GM23338 (cell line): ENCODE data around the gene SLC48A1. TPM values are rescaled to one million over a fixed set of nuclear protein-coding genes. Genes with fewer than 3 reads are reported as not detected.

Source experiments
- ATAC-seq: fragments of 200-7000 bp; cut with Tn5 transposase; 3 replicates; pipeline ENCODE4 v1.9.1; 2020
- DNase-seq: peaks from one replicate; pipeline ENCODE4 v3.0.0-alpha.2; 2015; ENCODE audit warnings: low spot score
- H2AFZ ChIP-seq: fragments of 200-600 bp; sonication (generic); 2 replicates; pipeline ENCODE4 v1.8.0; 2016; ENCODE audit warnings: antibody characterized with exemption, mild to moderate bottlenecking, moderate library complexity
- H3F3A ChIP-seq: fragments of 200-600 bp; sonication (generic); replicated peaks from 2 replicates; pipeline ENCODE4 v1.8.0; 2017; ENCODE audit warnings: antibody characterized with exemption, mixed run types, low read depth
- H3K27ac ChIP-seq: fragments of 200-600 bp; sonication (generic); 2 replicates; pipeline ENCODE4 v1.6.1; 2016; ENCODE audit warnings: low read depth
- H3K27me3 ChIP-seq: fragments of 200-600 bp; sonication (generic); 2 replicates; pipeline ENCODE4 v1.8.0; 2016; ENCODE audit warnings: mild to moderate bottlenecking, mixed run types, moderate library complexity; ENCODE audit not compliant: insufficient read depth
- H3K36me3 ChIP-seq: fragments of 200-600 bp; sonication (generic); 2 replicates; pipeline ENCODE4 v1.8.0; 2016; ENCODE audit warnings: mild to moderate bottlenecking; ENCODE audit not compliant: insufficient read depth
- H3K4me1 ChIP-seq: fragments of 200-600 bp; sonication (generic); 2 replicates; pipeline ENCODE4 v1.8.0; 2016; ENCODE audit warnings: mild to moderate bottlenecking, moderate library complexity; ENCODE audit not compliant: insufficient read depth
- H3K4me2 ChIP-seq: fragments of 200-600 bp; sonication (generic); 2 replicates; pipeline ENCODE4 v1.7.1; 2017; ENCODE audit warnings: mixed run types
- H3K4me3 ChIP-seq: fragments of 200-600 bp; sonication (generic); 2 replicates; pipeline ENCODE4 v1.6.1; 2016; ENCODE audit warnings: mixed run types
- H3K79me2 ChIP-seq: fragments of 200-600 bp; sonication (generic); replicated peaks from 2 replicates; pipeline ENCODE4 v1.8.0; 2017; ENCODE audit warnings: mild to moderate bottlenecking; ENCODE audit not compliant: insufficient read depth
- H3K9me2 ChIP-seq: fragments of 200-600 bp; sonication (generic); 2 replicates; pipeline ENCODE4 v1.8.0; 2017; ENCODE audit not compliant: insufficient read depth
- H4K20me1 ChIP-seq: fragments of 200-600 bp; sonication (generic); replicated peaks from 2 replicates; pipeline ENCODE4 v1.8.0; 2017; ENCODE audit warnings: mild to moderate bottlenecking; ENCODE audit not compliant: insufficient read depth
- H3K27ac Mint-ChIP-seq: 2 replicates; pipeline ENCODE4 v1.8.0; 2020; ENCODE audit warnings: inconsistent platforms, mild to moderate bottlenecking, moderate library complexity, mixed read lengths
- H3K27me3 Mint-ChIP-seq: 3 replicates; pipeline ENCODE4 v1.8.0; 2022; ENCODE audit warnings: low read depth, mild to moderate bottlenecking, moderate library complexity, mixed read lengths, inconsistent platforms; ENCODE audit not compliant: insufficient read depth, poor library complexity
- H3K36me3 Mint-ChIP-seq: 3 replicates; pipeline ENCODE4 v1.8.0; 2021; ENCODE audit warnings: low read depth, mild to moderate bottlenecking, inconsistent platforms, moderate library complexity, mixed read lengths
- H3K4me1 Mint-ChIP-seq: 3 replicates; pipeline ENCODE4 v1.8.0; 2020; ENCODE audit warnings: mild to moderate bottlenecking, inconsistent platforms, mixed read lengths
- H3K4me3 Mint-ChIP-seq: 3 replicates; pipeline ENCODE4 v1.8.0; 2021; ENCODE audit warnings: moderate library complexity, mild to moderate bottlenecking, inconsistent platforms, mixed read lengths
- H3K9me3 Mint-ChIP-seq: 3 replicates; pipeline ENCODE4 v1.8.0; 2020; ENCODE audit warnings: moderate library complexity, mild to moderate bottlenecking, inconsistent platforms, mixed read lengths
- CREB1 ChIP-seq: fragments of 250-450 bp; sonication (Bioruptor Pico); IDR thresholded peaks from 2 replicates; pipeline ENCODE4 v1.5.0; 2020; ENCODE audit warnings: low read depth, mild to moderate bottlenecking, moderate library complexity
- EZH2 ChIP-seq: fragments of 200-600 bp; sonication (generic); IDR thresholded peaks from one replicate; pipeline ENCODE4 v1.8.0; 2017; ENCODE audit warnings: antibody characterized with exemption, mild to moderate bottlenecking, low read depth; ENCODE audit not compliant: unreplicated experiment
- POLR2AphosphoS5 ChIP-seq: IDR thresholded peaks from 2 replicates; pipeline ENCODE4 v1.6.1; 2016; ENCODE audit warnings: antibody characterized with exemption, low read depth
- ZNF114 ChIP-seq: fragments of 250-450 bp; sonication (Bioruptor Pico); IDR thresholded peaks from 2 replicates; pipeline ENCODE4 v1.5.0; 2020; ENCODE audit warnings: mild to moderate bottlenecking, moderate library complexity
- ZNF331 ChIP-seq: fragments of 250-450 bp; sonication (Bioruptor Pico); IDR thresholded peaks from 2 replicates; pipeline ENCODE4 v1.5.0; 2020; ENCODE audit warnings: low read depth, mild to moderate bottlenecking, moderate library complexity
- polyA plus RNA-seq: library from polyadenylated mRNA; unstranded; fragments of >200 nt; fragmentation: Nextera tagmentation; extraction: Ambion mirVana; gene quantifications from 2 replicates; pipeline ENCODE4 v1.2.1, GENCODE V29; 2016
- total RNA-seq: library from RNA; depleted of rRNA; stranded (reverse); fragments of >200 nt; shearing (Covaris generic); gene quantifications from 2 replicates; pipeline ENCODE4 v1.2.3, GENCODE V29; 2014
- TF ChIP-seq, protein P1 (sequence below): IDR thresholded peaks from one replicate; pipeline ENCODE4 v1.6.1; 2018; ENCODE audit warnings: antibody characterized with exemption; ENCODE audit not compliant: unreplicated experiment
- TF ChIP-seq, protein P2 (sequence below): IDR thresholded peaks from 2 replicates; pipeline ENCODE4 v1.6.1; 2016; ENCODE audit warnings: antibody characterized with exemption
- TF ChIP-seq, protein P3 (sequence below): fragments of 250-450 bp; sonication (Bioruptor Pico); IDR thresholded peaks from 2 replicates; pipeline ENCODE4 v1.5.0; 2020; ENCODE audit warnings: mild to moderate bottlenecking, moderate library complexity

SLC48A1 gene
- total and polyA plus RNA-seq, 2 experiments from 2014 or later = 5.8 to 9.0 TPM

DNA sequence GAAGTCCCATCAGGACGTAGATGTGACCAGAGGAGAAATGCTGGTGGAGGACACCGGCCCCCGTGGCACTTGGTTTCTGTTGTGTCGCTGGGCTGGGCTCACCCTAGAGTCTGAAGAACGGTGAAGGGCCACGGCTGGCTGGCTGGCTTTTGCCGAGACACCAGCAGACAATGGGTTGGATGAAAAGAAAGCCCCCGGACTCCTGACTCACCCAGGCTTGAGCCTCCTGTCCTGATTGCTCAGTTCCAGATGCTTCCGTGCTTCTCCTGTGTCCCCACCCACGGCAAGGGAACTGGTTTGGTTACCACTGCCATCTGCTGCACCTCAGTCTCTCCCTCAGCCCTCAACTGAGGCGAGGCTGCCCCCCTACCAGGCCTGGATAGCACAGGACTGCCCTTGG, 37.4 kb upstream of the SLC48A1 start:
- Histone ChIP-seq H4K20me1 (no peaks in the 10 kb centered on the region), H3K9me2 (no peaks in the 10 kb centered on the region), H3K79me2 (no peaks in the 10 kb centered on the region), H3K27ac (no peak overlapping the region; the same call in 1 of the 2 replicates), H3F3A (no peaks in the 10 kb centered on the region), H3K4me1 (peaks cover 16% of the 10 kb centered on the region; the same call in 1 of the 2 replicates), H3K4me2 (peak overlapping the region; percentile 15; the same call in 1 of the 2 replicates), H3K36me3 (no peaks in the 10 kb centered on the region), H3K27me3 (no peaks in the 10 kb centered on the region), H2AFZ (no peak overlapping the region), H3K4me3 (no peak overlapping the region)
- Mint-ChIP-seq H3K27ac (no peak overlapping the region), H3K27me3 (peaks cover 14% of the 10 kb centered on the region), H3K9me3 (no peaks in the 10 kb centered on the region), H3K36me3 (no peaks in the 10 kb centered on the region), H3K4me3 (no peak overlapping the region), H3K4me1 (peaks cover 26% of the 10 kb centered on the region)
- no peak for TF ChIP-seq POLR2AphosphoS5
- TF ChIP-seq, protein P1, sequence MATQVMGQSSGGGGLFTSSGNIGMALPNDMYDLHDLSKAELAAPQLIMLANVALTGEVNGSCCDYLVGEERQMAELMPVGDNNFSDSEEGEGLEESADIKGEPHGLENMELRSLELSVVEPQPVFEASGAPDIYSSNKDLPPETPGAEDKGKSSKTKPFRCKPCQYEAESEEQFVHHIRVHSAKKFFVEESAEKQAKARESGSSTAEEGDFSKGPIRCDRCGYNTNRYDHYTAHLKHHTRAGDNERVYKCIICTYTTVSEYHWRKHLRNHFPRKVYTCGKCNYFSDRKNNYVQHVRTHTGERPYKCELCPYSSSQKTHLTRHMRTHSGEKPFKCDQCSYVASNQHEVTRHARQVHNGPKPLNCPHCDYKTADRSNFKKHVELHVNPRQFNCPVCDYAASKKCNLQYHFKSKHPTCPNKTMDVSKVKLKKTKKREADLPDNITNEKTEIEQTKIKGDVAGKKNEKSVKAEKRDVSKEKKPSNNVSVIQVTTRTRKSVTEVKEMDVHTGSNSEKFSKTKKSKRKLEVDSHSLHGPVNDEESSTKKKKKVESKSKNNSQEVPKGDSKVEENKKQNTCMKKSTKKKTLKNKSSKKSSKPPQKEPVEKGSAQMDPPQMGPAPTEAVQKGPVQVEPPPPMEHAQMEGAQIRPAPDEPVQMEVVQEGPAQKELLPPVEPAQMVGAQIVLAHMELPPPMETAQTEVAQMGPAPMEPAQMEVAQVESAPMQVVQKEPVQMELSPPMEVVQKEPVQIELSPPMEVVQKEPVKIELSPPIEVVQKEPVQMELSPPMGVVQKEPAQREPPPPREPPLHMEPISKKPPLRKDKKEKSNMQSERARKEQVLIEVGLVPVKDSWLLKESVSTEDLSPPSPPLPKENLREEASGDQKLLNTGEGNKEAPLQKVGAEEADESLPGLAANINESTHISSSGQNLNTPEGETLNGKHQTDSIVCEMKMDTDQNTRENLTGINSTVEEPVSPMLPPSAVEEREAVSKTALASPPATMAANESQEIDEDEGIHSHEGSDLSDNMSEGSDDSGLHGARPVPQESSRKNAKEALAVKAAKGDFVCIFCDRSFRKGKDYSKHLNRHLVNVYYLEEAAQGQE = no peak
- TF ChIP-seq, protein P2, sequence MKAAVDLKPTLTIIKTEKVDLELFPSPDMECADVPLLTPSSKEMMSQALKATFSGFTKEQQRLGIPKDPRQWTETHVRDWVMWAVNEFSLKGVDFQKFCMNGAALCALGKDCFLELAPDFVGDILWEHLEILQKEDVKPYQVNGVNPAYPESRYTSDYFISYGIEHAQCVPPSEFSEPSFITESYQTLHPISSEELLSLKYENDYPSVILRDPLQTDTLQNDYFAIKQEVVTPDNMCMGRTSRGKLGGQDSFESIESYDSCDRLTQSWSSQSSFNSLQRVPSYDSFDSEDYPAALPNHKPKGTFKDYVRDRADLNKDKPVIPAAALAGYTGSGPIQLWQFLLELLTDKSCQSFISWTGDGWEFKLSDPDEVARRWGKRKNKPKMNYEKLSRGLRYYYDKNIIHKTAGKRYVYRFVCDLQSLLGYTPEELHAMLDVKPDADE = no peak
- no peak for TF ChIP-seq ZNF331 (CRISPR knock-in tag)
- TF ChIP-seq EZH2 = no peak
- no peak for TF ChIP-seq CREB1
- no peak for TF ChIP-seq ZNF114 (CRISPR knock-in tag)
- TF ChIP-seq, protein P3, sequence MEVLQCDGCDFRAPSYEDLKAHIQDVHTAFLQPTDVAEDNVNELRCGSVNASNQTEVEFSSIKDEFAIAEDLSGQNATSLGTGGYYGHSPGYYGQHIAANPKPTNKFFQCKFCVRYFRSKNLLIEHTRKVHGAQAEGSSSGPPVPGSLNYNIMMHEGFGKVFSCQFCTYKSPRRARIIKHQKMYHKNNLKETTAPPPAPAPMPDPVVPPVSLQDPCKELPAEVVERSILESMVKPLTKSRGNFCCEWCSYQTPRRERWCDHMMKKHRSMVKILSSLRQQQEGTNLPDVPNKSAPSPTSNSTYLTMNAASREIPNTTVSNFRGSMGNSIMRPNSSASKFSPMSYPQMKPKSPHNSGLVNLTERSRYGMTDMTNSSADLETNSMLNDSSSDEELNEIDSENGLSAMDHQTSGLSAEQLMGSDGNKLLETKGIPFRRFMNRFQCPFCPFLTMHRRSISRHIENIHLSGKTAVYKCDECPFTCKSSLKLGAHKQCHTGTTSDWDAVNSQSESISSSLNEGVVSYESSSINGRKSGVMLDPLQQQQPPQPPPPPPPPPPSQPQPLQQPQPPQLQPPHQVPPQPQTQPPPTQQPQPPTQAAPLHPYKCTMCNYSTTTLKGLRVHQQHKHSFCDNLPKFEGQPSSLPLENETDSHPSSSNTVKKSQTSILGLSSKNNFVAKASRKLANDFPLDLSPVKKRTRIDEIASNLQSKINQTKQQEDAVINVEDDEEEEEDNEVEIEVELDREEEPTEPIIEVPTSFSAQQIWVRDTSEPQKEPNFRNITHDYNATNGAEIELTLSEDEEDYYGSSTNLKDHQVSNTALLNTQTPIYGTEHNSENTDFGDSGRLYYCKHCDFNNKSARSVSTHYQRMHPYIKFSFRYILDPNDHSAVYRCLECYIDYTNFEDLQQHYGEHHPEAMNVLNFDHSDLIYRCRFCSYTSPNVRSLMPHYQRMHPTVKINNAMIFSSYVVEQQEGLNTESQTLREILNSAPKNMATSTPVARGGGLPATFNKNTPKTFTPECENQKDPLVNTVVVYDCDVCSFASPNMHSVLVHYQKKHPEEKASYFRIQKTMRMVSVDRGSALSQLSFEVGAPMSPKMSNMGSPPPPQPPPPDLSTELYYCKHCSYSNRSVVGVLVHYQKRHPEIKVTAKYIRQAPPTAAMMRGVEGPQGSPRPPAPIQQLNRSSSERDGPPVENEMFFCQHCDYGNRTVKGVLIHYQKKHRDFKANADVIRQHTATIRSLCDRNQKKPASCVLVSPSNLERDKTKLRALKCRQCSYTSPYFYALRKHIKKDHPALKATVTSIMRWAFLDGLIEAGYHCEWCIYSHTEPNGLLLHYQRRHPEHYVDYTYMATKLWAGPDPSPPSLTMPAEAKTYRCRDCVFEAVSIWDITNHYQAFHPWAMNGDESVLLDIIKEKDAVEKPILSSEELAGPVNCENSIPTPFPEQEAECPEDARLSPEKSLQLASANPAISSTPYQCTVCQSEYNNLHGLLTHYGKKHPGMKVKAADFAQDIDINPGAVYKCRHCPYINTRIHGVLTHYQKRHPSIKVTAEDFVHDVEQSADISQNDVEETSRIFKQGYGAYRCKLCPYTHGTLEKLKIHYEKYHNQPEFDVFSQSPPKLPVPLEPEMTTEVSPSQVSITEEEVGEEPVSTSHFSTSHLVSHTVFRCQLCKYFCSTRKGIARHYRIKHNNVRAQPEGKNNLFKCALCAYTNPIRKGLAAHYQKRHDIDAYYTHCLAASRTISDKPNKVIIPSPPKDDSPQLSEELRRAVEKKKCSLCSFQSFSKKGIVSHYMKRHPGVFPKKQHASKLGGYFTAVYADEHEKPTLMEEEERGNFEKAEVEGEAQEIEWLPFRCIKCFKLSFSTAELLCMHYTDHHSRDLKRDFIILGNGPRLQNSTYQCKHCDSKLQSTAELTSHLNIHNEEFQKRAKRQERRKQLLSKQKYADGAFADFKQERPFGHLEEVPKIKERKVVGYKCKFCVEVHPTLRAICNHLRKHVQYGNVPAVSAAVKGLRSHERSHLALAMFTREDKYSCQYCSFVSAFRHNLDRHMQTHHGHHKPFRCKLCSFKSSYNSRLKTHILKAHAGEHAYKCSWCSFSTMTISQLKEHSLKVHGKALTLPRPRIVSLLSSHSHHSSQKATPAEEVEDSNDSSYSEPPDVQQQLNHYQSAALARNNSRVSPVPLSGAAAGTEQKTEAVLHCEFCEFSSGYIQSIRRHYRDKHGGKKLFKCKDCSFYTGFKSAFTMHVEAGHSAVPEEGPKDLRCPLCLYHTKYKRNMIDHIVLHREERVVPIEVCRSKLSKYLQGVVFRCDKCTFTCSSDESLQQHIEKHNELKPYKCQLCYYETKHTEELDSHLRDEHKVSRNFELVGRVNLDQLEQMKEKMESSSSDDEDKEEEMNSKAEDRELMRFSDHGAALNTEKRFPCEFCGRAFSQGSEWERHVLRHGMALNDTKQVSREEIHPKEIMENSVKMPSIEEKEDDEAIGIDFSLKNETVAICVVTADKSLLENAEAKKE = no peak
- DNase-seq (no peak), ATAC-seq (no peak)
